H9 (cell line): Measurements from ENCODE around the gene DOCK10. TPM values are rescaled to one million over a fixed set of nuclear protein-coding genes. Genes with fewer than 3 reads are reported as not detected.

Source experiments
- DNase-seq: peaks from one replicate; pipeline ENCODE4 v3.0.0-alpha.2; 2017
- H2AFZ ChIP-seq: one replicate; pipeline ENCODE4 v1.6.1; 2013; ENCODE audit warnings: mild to moderate bottlenecking, low read length, control low read depth, moderate library complexity
- H2AK5ac ChIP-seq: 2 replicates; pipeline ENCODE4 v1.6.1; 2013; ENCODE audit warnings: low read length, control low read depth, mixed read lengths; ENCODE audit not compliant: insufficient read length
- H2BK120ac ChIP-seq: one replicate; pipeline ENCODE4 v1.6.1; 2013; ENCODE audit warnings: low read depth, mild to moderate bottlenecking, low read length, control low read depth, inconsistent platforms; ENCODE audit not compliant: poor library complexity, severe bottlenecking
- H2BK12ac ChIP-seq: 2 replicates; pipeline ENCODE4 v1.6.1; 2013; ENCODE audit warnings: low read length, control low read depth, mixed read lengths, low read depth; ENCODE audit not compliant: insufficient read length
- H2BK15ac ChIP-seq: 2 replicates; pipeline ENCODE4 v1.6.1; 2013; ENCODE audit warnings: low read depth, low read length, control low read depth
- H2BK20ac ChIP-seq: one replicate; pipeline ENCODE4 v1.6.1; 2013; ENCODE audit warnings: low read depth, mild to moderate bottlenecking, low read length, control low read depth, inconsistent platforms; ENCODE audit not compliant: poor library complexity, severe bottlenecking
- H2BK5ac ChIP-seq: 2 replicates; pipeline ENCODE4 v1.6.1; 2013; ENCODE audit warnings: low read length, control low read depth, mixed read lengths; ENCODE audit not compliant: insufficient read length
- H3K14ac ChIP-seq: 2 replicates; pipeline ENCODE4 v1.6.1; 2013; ENCODE audit warnings: low read length, control low read depth; ENCODE audit not compliant: insufficient read depth
- H3K18ac ChIP-seq: 2 replicates; pipeline ENCODE4 v1.6.1; 2013; ENCODE audit warnings: low read depth, mild to moderate bottlenecking, mixed read lengths, low read length, control low read depth; ENCODE audit not compliant: insufficient read length
- H3K23ac ChIP-seq: 2 replicates; pipeline ENCODE4 v1.6.1; 2013; ENCODE audit warnings: low read length, control low read depth, mixed read lengths, low read depth; ENCODE audit not compliant: insufficient read length
- H3K23me2 ChIP-seq: 2 replicates; pipeline ENCODE4 v1.6.1; 2013; ENCODE audit warnings: low read depth, mild to moderate bottlenecking, mixed read lengths, low read length, control low read depth; ENCODE audit not compliant: insufficient read length, poor library complexity, severe bottlenecking
- H3K27ac ChIP-seq: 2 replicates; pipeline ENCODE4 v1.5.1; 2013; ENCODE audit warnings: low read length, control low read depth, mixed read lengths, low read depth; ENCODE audit not compliant: insufficient read length
- H3K27me3 ChIP-seq: 2 replicates; pipeline ENCODE4 v1.6.1; 2013; ENCODE audit warnings: low read length, control low read depth, inconsistent platforms; ENCODE audit not compliant: insufficient read depth
- H3K4ac ChIP-seq: 2 replicates; pipeline ENCODE4 v1.6.1; 2013; ENCODE audit warnings: low read depth, mild to moderate bottlenecking, control low read depth, inconsistent platforms, low read length, moderate library complexity
- H3K4me1 ChIP-seq: 2 replicates; pipeline ENCODE4 v1.6.1; 2013; ENCODE audit warnings: low read length, control low read depth, inconsistent platforms; ENCODE audit not compliant: insufficient read depth
- H3K4me2 ChIP-seq: 2 replicates; pipeline ENCODE4 v1.6.1; 2013; ENCODE audit warnings: low read length, control low read depth, mixed read lengths; ENCODE audit not compliant: insufficient read length, insufficient read depth
- H3K56ac ChIP-seq: 2 replicates; pipeline ENCODE4 v1.6.1; 2013; ENCODE audit warnings: low read depth, mild to moderate bottlenecking, mixed read lengths, low read length, control low read depth; ENCODE audit not compliant: insufficient read length
- H3K79me1 ChIP-seq: 2 replicates; pipeline ENCODE4 v1.6.1; 2013; ENCODE audit warnings: low read depth, mild to moderate bottlenecking, moderate library complexity, low read length, control low read depth, inconsistent platforms; ENCODE audit not compliant: insufficient read depth, poor library complexity, severe bottlenecking
- H3K79me2 ChIP-seq: 2 replicates; pipeline ENCODE4 v1.6.1; 2013; ENCODE audit warnings: low read length, control low read depth, inconsistent platforms; ENCODE audit not compliant: insufficient read depth
- H3K9ac ChIP-seq: 2 replicates; pipeline ENCODE4 v1.6.1; 2013; ENCODE audit warnings: low read length, control low read depth, mixed read lengths; ENCODE audit not compliant: insufficient read length; ENCODE audit errors: extremely low read depth
- H3K9me3 ChIP-seq: one replicate; pipeline ENCODE4 v1.6.1; 2013; ENCODE audit warnings: low read depth, low read length, inconsistent platforms; ENCODE audit not compliant: control insufficient read depth
- H3T11ph ChIP-seq: one replicate; pipeline ENCODE4 v1.6.1; 2013; ENCODE audit warnings: mild to moderate bottlenecking, low read length, control low read depth, inconsistent platforms
- H4K20me1 ChIP-seq: one replicate; pipeline ENCODE4 v1.6.1; 2013; ENCODE audit not compliant: control insufficient read depth, insufficient read length, insufficient read depth
- H4K5ac ChIP-seq: 2 replicates; pipeline ENCODE4 v1.6.1; 2013; ENCODE audit warnings: low read depth, mild to moderate bottlenecking, mixed read lengths, low read length, control low read depth; ENCODE audit not compliant: insufficient read length
- H4K8ac ChIP-seq: replicated peaks from 2 replicates; pipeline ENCODE4 v1.6.1; 2013; ENCODE audit warnings: low read length, control low read depth, mixed read lengths, low read depth; ENCODE audit not compliant: insufficient read length
- H4K91ac ChIP-seq: 2 replicates; pipeline ENCODE4 v1.6.1; 2013; ENCODE audit warnings: low read depth, mild to moderate bottlenecking, moderate library complexity, mixed read lengths, low read length, control low read depth; ENCODE audit not compliant: insufficient read length
- H3K27ac Mint-ChIP-seq, 3 experiments: 2 replicates in 2 of 3; 3 replicates in 1 of 3; pipeline ENCODE4 v1.8.0; 2020 to 2021; ENCODE audit warnings: mixed read lengths in 3 of 3, mild to moderate bottlenecking in 1 of 3, moderate library complexity in 1 of 3
- H3K27me3 Mint-ChIP-seq: 2 replicates; pipeline ENCODE4 v1.8.0; 2021; ENCODE audit warnings: low read depth, mild to moderate bottlenecking, moderate library complexity, mixed read lengths
- H3K36me3 Mint-ChIP-seq, 3 experiments: 2 replicates in 2 of 3; 3 replicates in 1 of 3; pipeline ENCODE4 v1.8.0; 2020 to 2021; ENCODE audit warnings: low read depth in 3 of 3, mixed read lengths in 3 of 3; ENCODE audit not compliant: insufficient read depth in 1 of 3
- H3K4me1 Mint-ChIP-seq, 2 experiments: 2 replicates each; pipeline ENCODE4 v1.8.0; 2020; ENCODE audit warnings: mixed read lengths in 2 of 2
- H3K4me3 Mint-ChIP-seq, 2 experiments: 2 replicates in 1 of 2; 3 replicates in 1 of 2; pipeline ENCODE4 v1.8.0; 2020 to 2021; ENCODE audit warnings: mild to moderate bottlenecking in 2 of 2, mixed read lengths in 2 of 2, moderate library complexity in 1 of 2
- H3K9me3 Mint-ChIP-seq, 2 experiments: 2 replicates in 1 of 2; 3 replicates in 1 of 2; pipeline ENCODE4 v1.8.0; 2020; ENCODE audit warnings: mild to moderate bottlenecking in 2 of 2, mixed read lengths in 2 of 2, moderate library complexity in 1 of 2
- total RNA-seq: library from RNA; stranded (reverse); gene quantifications from 2 replicates; pipeline ENCODE4 v1.2.1, GENCODE V29; 2021
- TF ChIP-seq, protein P1 (sequence below): fragments of 200-600 bp; sonication (generic); conservative IDR thresholded peaks from 3 replicates; pipeline ENCODE4 v1.8.0; 2021; ENCODE audit warnings: antibody characterized with exemption, mild to moderate bottlenecking

The DOCK10 gene
- total RNA-seq, 1 experiment from 2014 or later = 0.79 TPM

DNA sequence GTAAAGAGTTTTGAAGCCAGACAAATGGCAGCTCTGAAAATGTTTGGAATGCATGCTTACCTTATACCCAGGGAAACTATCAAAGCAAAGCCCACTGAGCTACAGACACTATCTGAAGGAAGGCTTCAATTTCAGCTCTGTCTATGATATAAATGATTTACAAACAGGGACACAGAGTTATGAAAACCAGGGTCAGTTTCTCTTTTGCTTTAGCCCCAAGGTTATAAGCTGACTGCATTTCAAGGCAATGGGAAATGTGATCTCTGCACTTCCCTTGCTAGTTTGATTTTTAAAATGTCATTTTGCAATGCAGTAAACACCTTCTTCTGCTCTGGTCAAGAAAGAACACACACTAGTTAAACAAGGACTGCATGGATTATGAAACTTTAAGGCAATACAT, 260.9 kb downstream of the DOCK10 start:
- Histone ChIP-seq H3K79me2 (no peaks in the 10 kb centered on the region), H4K91ac (no peak overlapping the region), H2BK20ac (no peak overlapping the region), H3K23ac (no peak overlapping the region), H2BK120ac (no peak overlapping the region), H2BK15ac (no peak overlapping the region), H3K23me2 (no peaks in the 10 kb centered on the region), H4K5ac (no peak overlapping the region), H3K9ac (no peak overlapping the region), H3K4ac (no peak overlapping the region), H4K8ac (no peak overlapping the region), H4K20me1 (no peaks in the 10 kb centered on the region), H3T11ph (no peak overlapping the region), H2AK5ac (no peak overlapping the region), H3K79me1 (no peaks in the 10 kb centered on the region), H3K27me3 (no peaks in the 10 kb centered on the region), H2AFZ (no peak overlapping the region), H3K56ac (no peak overlapping the region), H3K27ac (no peak overlapping the region), H3K4me1 (no peaks in the 10 kb centered on the region; the same call in 1 of the 2 replicates), H3K18ac (no peak overlapping the region), H3K9me3 (no peaks in the 10 kb centered on the region), H2BK12ac (no peak overlapping the region), H2BK5ac (no peak overlapping the region), H3K14ac (no peak overlapping the region), H3K4me2 (no peak overlapping the region)
- Mint-ChIP-seq H3K36me3 (no peaks in the 10 kb centered on the region), H3K27ac (no peak overlapping the region), H3K4me3 (no peak overlapping the region), H3K9me3 (no peaks in the 10 kb centered on the region), H3K4me1 (peaks cover 9 to 10% of the 10 kb centered on the region in 2 experiments), H3K27me3 (no peaks in the 10 kb centered on the region)
- no peak for DNase-seq
- TF ChIP-seq, protein P1, sequence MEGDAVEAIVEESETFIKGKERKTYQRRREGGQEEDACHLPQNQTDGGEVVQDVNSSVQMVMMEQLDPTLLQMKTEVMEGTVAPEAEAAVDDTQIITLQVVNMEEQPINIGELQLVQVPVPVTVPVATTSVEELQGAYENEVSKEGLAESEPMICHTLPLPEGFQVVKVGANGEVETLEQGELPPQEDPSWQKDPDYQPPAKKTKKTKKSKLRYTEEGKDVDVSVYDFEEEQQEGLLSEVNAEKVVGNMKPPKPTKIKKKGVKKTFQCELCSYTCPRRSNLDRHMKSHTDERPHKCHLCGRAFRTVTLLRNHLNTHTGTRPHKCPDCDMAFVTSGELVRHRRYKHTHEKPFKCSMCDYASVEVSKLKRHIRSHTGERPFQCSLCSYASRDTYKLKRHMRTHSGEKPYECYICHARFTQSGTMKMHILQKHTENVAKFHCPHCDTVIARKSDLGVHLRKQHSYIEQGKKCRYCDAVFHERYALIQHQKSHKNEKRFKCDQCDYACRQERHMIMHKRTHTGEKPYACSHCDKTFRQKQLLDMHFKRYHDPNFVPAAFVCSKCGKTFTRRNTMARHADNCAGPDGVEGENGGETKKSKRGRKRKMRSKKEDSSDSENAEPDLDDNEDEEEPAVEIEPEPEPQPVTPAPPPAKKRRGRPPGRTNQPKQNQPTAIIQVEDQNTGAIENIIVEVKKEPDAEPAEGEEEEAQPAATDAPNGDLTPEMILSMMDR = no peak
